Measurements from ENCODE around the gene DEGS1. TPM values are rescaled to one million over a fixed set of nuclear protein-coding genes. Genes with fewer than 3 reads are reported as not detected.

The DEGS1 gene
- total RNA-seq, 6 experiments from 2014 or later: 17.9 to 43.5 (median 29.0) TPM

DNA sequence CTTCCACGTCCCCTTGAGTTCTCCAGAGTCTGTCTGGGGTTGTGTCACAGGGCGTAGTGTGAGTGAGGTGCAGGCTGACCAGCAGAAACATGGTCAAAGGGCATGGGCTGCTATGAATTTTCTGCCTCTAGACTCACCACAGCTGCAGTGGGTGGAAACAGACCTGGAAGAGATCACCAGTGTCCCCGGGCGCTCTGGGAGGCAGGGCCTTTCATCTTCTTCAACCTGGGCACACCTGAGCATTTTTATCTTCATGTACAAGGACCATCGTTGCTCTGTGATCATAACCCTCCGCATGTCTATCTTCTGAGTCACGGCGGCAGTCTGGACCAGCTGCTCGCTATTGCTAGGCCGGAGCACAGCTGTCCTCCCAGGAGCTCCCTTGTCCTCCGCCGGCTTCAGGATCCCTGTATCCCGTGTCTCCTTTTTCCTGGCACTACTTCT is 29.6 kb downstream of the DEGS1 start:
- H3K4me1 ChIP-seq: peaks cover 0 to 28% (median 4%) of the 10 kb centered on the region in 4 donors
- TF ChIP-seq POLR2A (IDR thresholded peaks at IDR 0.05): no peak
- TF ChIP-seq, protein P1, sequence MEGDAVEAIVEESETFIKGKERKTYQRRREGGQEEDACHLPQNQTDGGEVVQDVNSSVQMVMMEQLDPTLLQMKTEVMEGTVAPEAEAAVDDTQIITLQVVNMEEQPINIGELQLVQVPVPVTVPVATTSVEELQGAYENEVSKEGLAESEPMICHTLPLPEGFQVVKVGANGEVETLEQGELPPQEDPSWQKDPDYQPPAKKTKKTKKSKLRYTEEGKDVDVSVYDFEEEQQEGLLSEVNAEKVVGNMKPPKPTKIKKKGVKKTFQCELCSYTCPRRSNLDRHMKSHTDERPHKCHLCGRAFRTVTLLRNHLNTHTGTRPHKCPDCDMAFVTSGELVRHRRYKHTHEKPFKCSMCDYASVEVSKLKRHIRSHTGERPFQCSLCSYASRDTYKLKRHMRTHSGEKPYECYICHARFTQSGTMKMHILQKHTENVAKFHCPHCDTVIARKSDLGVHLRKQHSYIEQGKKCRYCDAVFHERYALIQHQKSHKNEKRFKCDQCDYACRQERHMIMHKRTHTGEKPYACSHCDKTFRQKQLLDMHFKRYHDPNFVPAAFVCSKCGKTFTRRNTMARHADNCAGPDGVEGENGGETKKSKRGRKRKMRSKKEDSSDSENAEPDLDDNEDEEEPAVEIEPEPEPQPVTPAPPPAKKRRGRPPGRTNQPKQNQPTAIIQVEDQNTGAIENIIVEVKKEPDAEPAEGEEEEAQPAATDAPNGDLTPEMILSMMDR (IDR thresholded peaks at IDR 0.05): no peak
- intact Hi-C loops (cut with DNase I): no loop called here
- ATAC-seq: peak; percentile 81 to 87 (median 84)
- no peaks in the 10 kb centered on the region for H3K36me3 ChIP-seq
- WGBS (ENCODE audit: insufficient coverage, low coverage, low lambda C conversion rate, missing lambda C conversion rate): 67% methylated on average over 11 of the region's 13 CpGs
- peak in 2 of 3 donors; percentile 38 to 60 for DNase-seq
- peak overlapping the region in 1 of 3 donors; percentile 18 for H3K27ac ChIP-seq
- H3K4me3 ChIP-seq: no peak overlapping the region
- H3K9me3 ChIP-seq: no peaks in the 10 kb centered on the region
- H3K27me3 ChIP-seq: no peaks in the 10 kb centered on the region

DNA sequence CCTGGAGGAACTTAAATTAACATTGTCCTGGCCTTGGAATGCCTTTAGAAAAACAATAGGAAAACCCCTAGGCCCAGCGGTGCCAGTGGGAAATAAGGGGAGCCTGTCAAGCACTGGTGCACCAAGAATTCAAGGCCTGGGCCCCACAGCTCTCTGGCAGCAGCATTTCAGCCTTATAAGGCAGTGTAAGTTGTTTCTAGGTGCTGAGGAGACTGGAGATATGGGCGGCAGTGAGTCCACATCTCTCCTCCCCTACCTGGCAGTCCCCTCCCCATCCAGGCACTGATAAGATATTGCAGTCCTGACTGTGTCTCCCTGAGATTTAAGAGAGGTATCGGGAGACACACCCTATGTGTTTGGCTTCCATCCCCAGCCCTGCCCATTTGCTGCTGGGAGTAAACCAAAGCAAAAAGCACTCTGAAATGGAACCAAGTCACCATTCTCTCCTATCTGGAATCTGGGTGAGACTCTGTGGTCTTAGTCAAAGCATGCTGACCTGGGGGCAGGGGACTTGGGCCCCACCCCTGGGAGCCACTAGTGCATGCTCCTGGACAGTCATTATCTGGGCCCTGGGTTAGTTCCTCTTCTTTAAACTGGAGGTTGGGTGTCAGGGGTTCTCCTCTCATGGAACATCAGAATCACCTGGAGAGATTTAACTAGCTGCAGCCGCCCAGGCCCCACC is 30.5 kb downstream of the DEGS1 start:
- TF ChIP-seq, protein P1 (IDR thresholded peaks at IDR 0.05): no peak
- no peak for TF ChIP-seq POLR2A (IDR thresholded peaks at IDR 0.05)
- intact Hi-C loops (cut with DNase I): no loop called here
- Histone ChIP-seq H3K27ac (no peak overlapping the region), H3K4me3 (no peak overlapping the region), H3K36me3 (no peaks in the 10 kb centered on the region), H3K27me3 (no peaks in the 10 kb centered on the region), H3K4me1 (peaks cover 0 to 28% (median 4%) of the 10 kb centered on the region in 4 donors), H3K9me3 (no peaks in the 10 kb centered on the region)
- no CpG with 5 or more reads among the region's 4 CpGs for WGBS (ENCODE audit: insufficient coverage, low coverage, low lambda C conversion rate, missing lambda C conversion rate)
- ATAC-seq (no peak), DNase-seq (no peak)

DNA sequence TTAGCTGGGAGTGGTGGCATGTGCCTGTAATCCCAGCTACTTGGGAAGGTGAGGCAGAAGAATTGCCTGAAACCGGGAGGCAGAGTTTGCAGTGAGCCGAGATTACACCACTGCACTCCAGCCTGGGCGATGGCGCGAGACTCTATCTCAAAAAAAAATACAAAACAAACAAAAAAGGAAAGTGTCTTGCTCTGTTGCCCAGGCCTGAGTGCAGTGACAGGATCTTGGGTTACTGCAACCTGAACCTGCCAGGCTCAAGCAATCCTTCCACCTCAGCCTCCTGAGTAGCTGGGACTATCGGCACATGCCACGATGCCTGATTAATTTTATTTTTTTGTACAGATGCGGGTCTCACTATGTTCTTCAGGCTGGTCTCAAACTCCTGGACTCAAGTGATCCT is 33.3 kb downstream of the DEGS1 start:
- DNase-seq (no peak), ATAC-seq (no peak)
- H3K27ac ChIP-seq: no peak overlapping the region
- TF ChIP-seq, protein P1 (IDR thresholded peaks at IDR 0.05): no peak
- TF ChIP-seq POLR2A (IDR thresholded peaks at IDR 0.05): no peak
- H3K36me3 ChIP-seq: no peaks in the 10 kb centered on the region
- peaks cover 0 to 16% (median 3%) of the 10 kb centered on the region in 4 donors for H3K4me1 ChIP-seq
- H3K9me3 ChIP-seq: no peaks in the 10 kb centered on the region
- no peaks in the 10 kb centered on the region for H3K27me3 ChIP-seq
- no peak overlapping the region for H3K4me3 ChIP-seq
- WGBS (ENCODE audit: insufficient coverage, low coverage, low lambda C conversion rate, missing lambda C conversion rate): 96% methylated on average over 8 of the region's 8 CpGs
- intact Hi-C loops (cut with DNase I): no loop called here

DNA sequence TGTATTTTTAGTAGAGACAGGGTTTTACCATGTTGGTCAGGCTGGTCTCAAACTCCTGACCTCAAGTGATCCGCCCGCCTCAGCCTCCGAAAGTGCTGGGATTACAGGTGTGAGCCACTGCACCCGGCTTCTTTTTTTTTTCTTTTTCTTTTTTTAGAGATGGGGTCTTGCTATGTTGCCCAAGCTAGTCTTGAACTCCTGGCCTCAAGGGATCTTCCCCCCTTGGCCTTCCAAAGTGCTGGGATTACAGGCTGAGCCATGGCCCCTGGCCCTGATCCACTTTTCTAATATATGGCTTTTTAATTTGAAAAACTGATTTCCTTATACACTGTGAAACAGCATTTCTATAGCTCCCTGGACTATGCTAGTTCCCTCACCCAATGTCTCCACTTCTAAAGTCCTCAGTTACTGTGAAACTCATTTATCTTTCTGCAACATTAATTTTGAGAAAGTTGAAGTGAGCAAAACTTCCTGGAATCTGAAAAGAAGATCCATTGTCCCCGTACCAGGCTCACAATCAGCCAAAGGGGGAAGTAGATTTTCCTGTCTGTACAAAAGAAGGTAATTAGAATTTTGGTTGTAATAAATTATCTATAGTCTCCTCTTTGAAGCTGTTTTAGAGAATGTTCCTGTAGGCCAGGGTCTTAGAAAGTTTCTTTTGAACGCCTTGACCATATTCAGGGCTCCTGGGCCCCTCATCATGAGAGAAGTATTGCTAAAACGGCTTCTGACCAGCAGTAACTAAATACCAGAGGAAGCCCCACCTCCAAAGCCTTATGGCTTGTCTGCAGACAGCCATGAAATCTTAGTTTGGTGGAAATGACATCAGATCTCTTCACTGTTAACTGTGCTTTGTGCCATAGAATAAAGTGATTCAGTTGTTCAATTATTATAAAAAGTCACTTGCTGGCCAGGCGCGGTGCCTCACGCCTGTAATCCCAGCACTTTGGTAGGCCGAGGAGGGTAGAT is 34.9 kb downstream of the DEGS1 start:
- TF ChIP-seq, protein P1 (IDR thresholded peaks at IDR 0.05): no peak
- no peak for TF ChIP-seq POLR2A (IDR thresholded peaks at IDR 0.05)
- Histone ChIP-seq H3K4me1 (peaks cover 0 to under 1% (median 0%) of the 10 kb centered on the region in 4 donors), H3K36me3 (no peaks in the 10 kb centered on the region), H3K4me3 (no peak overlapping the region), H3K27me3 (no peaks in the 10 kb centered on the region), H3K9me3 (no peaks in the 10 kb centered on the region), H3K27ac (no peak overlapping the region)
- no peak for DNase-seq
- WGBS (ENCODE audit: insufficient coverage, low coverage, low lambda C conversion rate, missing lambda C conversion rate): 67% methylated on average over 7 of the region's 11 CpGs
- no peak for ATAC-seq
- intact Hi-C loops (cut with DNase I): no loop called here
